ENCODE data around the gene ATP8A2.

ATP8A2 gene

GRCh38 chr13:25686831-25687470 lies 315.2 kb downstream of the ATP8A2 start:
- H3K4me3 ChIP-seq (ENCODE audit: low read length), result no peak overlapping the region
- DNase-seq (ENCODE audit: low read depth), result no peak
- TF ChIP-seq CTCF (IDR thresholded peaks at IDR 0.05; ENCODE audit: insufficient read depth, low read depth, low read length, missing control alignments), result no peak

DNA sequence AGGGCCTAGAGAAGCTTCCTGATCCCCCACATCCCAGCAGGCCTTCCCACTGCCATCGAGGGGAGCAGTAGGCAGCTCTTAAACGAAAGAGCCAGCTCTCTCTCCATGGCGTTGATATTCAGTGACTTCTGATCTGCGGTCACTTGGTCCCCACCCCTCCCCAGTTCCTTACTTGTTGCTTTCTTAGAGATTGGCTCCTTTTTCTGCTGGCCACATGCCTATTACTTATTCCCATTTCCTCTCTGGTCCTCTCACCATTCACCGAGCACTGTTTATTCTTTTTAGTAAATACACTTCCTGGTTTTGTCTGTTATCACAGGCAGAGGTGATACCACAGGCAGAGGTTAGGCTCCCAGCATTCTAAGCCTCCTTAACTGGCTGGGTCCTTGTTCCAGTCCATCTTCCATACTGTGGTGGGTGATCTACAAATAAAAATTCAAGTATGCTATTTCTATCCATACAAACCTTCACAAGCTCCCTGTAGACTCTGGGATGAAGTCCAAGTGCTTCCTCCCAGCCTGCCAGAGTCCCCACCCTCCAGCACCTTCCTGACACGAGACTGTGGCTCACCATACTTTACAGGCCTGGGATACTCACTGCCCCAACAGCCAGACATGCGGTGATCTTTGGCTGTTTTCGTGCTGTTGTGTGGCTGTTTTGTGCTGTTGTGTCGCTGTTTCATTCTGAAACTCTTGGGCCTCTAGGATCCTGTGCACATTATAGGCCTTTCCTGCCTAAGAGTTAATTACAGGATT lies 315.9 kb downstream of the ATP8A2 start:
- H3K4me3 ChIP-seq (ENCODE audit: low read length), result no peak overlapping the region
- TF ChIP-seq CTCF (IDR thresholded peaks at IDR 0.05; ENCODE audit: insufficient read depth, low read depth, low read length, missing control alignments), result no peak
- no peak for DNase-seq (ENCODE audit: low read depth)

GRCh38 chr13:25688536-25688935 lies 316.8 kb downstream of the ATP8A2 start:
- TF ChIP-seq CTCF (IDR thresholded peaks at IDR 0.05; ENCODE audit: insufficient read depth, low read depth, low read length, missing control alignments), result no peak
- no peak for DNase-seq (ENCODE audit: low read depth)
- H3K4me3 ChIP-seq (ENCODE audit: low read length), result no peak overlapping the region

DNA sequence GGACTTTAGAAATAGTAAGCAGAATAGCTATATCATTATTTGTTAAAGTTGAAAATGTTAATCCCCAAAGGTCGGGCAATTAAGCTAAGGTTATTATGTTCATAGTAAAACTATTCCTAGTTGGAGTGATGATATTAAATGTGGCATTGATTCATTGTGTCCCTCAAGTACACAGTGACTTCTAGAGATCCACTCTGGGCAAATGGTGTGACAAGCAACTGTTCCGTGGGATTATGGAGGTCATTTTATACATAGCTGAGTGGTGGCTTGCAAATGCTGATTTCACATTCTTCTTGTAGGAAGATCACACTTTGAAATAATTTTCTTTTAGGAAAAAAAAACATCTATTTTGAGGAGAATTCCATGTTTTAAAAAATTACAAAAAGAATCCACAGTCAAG lies 317.8 kb downstream of the ATP8A2 start:
- no peak for TF ChIP-seq CTCF (IDR thresholded peaks at IDR 0.05; ENCODE audit: insufficient read depth, low read depth, low read length, missing control alignments)
- no peak overlapping the region for H3K4me3 ChIP-seq (ENCODE audit: low read length)

DNA sequence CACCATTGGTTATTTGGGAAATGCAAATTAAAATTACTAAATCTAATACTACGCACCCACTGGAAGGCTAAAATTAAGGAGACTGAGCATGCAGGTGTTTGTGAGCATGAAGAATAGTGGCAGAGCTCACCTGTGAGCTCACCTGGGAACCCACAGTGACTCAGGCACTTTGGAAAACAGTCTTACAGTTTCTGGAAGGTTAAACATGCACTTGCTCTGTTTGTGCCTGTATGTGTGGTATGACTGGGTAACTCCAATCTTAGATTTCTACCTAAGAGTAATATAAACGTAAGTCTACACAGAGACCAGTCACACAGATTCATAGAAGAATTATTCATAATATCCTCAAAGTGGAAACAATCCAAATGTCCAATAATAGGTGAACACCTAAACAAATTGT lies 318.8 kb downstream of the ATP8A2 start:
- no peak overlapping the region for H3K4me3 ChIP-seq (ENCODE audit: low read length)
- TF ChIP-seq CTCF (IDR thresholded peaks at IDR 0.05; ENCODE audit: insufficient read depth, low read depth, low read length, missing control alignments), result no peak
- DNase-seq (ENCODE audit: low read depth), result peak; percentile 18

More for the DNA sequence above, 317.8 kb downstream of the ATP8A2 start:
- no peak for DNase-seq (ENCODE audit: low read depth)

- no peak for TF ChIP-seq CTCF (IDR thresholded peaks at IDR 0.05; ENCODE audit: insufficient read depth, low read depth, low read length, missing control alignments)
- no peak for DNase-seq (ENCODE audit: low read depth)
- H3K4me3 ChIP-seq (ENCODE audit: low read length), result no peak overlapping the region
These were observed 319.9 kb downstream of the ATP8A2 start for GRCh38 chr13:25691654-25692053.
